K562 (cell line): ENCODE measurements around the gene SERPIND1. TPM values are rescaled to one million over a fixed set of nuclear protein-coding genes. Genes with fewer than 3 reads are reported as not detected.
A peak's percentile ranks its signal among the peaks of the same experiment; 100 is the strongest.

Source experiments
- ATAC-seq: fragments of 200-7000 bp; cut with Tn5 transposase; 3 replicates; pipeline ENCODE4 v1.9.1; 2020; ENCODE audit warnings: moderate library complexity
- BruUV-seq: library from RNA; stranded (reverse); fragments of 400-500 nt; replicated peaks from 2 replicates; lab custom pipeline; 2021; lab: Mats Ljungman, UMichigan
- CTCF ChIA-PET: fragments of 300-600 bp; formaldehyde crosslinking; extraction: SDS; loops from one replicate; lab custom pipeline; 2021; ENCODE audit warnings: low intra/inter-chr PET ratio; lab: Yijun Ruan, JAX
- POLR2A ChIA-PET: fragments of 300-600, 350-650 bp; sonication (Branson Sonifier 250); formaldehyde crosslinking; extraction: SDS; loops from one replicate; lab custom pipeline; 2021; ENCODE audit warnings: antibody characterized with exemption, inconsistent platforms; lab: Yijun Ruan, JAX
- DNase-seq, 4 experiments: peaks; one replicate each; pipeline versions ENCODE4 v3.0.0 to v3.0.0-alpha.2; 2011 to 2018; ENCODE audit warnings: low spot score in 3 of 4, mixed read lengths in 3 of 4; ENCODE audit errors: extremely low read depth in 1 of 4
- FAIRE-seq: peaks from 2 replicates; lab custom pipeline; 2011; peaks lifted over from hg19 to GRCh38; lab: Jason Lieb, UNC
- H2AFZ ChIP-seq: 2 replicates; pipeline ENCODE4 v1.6.0; 2011; ENCODE audit warnings: low read depth, low read length, control low read depth, inconsistent platforms
- H3K27ac ChIP-seq: fragments of 200-600 bp; 3 replicates; pipeline ENCODE4 v1.8.0; 2011; ENCODE audit warnings: low read depth, mild to moderate bottlenecking, control low read depth, inconsistent platforms, low read length, moderate library complexity, mixed read lengths; ENCODE audit errors: extremely low read depth
- H3K27me3 ChIP-seq, 2 experiments: fragments of 300-600 bp in 1 of 2; 2 replicates in 1 of 2; 3 replicates in 1 of 2; pipeline versions ENCODE4 v1.6.0 to v1.8.0; 2011; ENCODE audit warnings: inconsistent platforms in 2 of 2, low read length in 2 of 2, mild to moderate bottlenecking in 1 of 2, mixed read lengths in 1 of 2, moderate library complexity in 1 of 2; ENCODE audit not compliant: control insufficient read depth in 2 of 2, insufficient read depth in 2 of 2
- H3K36me3 ChIP-seq: fragments of 300-600 bp; 3 replicates; pipeline ENCODE4 v1.8.0; 2011; ENCODE audit warnings: mild to moderate bottlenecking, low read length, inconsistent platforms; ENCODE audit not compliant: control insufficient read depth, insufficient read depth
- H3K4me1 ChIP-seq, 2 experiments: fragments of 200-600 bp in 1 of 2; replicated peaks in 1 of 2; 2 replicates in 1 of 2; 3 replicates in 1 of 2; pipeline versions ENCODE4 v1.5.1 to v1.8.0; 2011; ENCODE audit warnings: inconsistent platforms in 2 of 2, low read length in 2 of 2, mild to moderate bottlenecking in 1 of 2, mixed read lengths in 1 of 2, moderate library complexity in 1 of 2; ENCODE audit not compliant: control insufficient read depth in 2 of 2, insufficient read depth in 2 of 2
- H3K4me2 ChIP-seq: 2 replicates; pipeline ENCODE4 v1.6.1; 2011; ENCODE audit warnings: low read length, control low read depth, inconsistent platforms, mixed read lengths; ENCODE audit not compliant: insufficient read depth
- H3K4me3 ChIP-seq: fragments of 200-600 bp; sonication (generic), shearing (Covaris generic); 2 replicates; pipeline ENCODE4 v1.5.1; 2016; ENCODE audit warnings: control low read depth, inconsistent platforms
- H3K79me2 ChIP-seq: fragments of 200-600 bp; 3 replicates; pipeline ENCODE4 v1.8.0; 2011; ENCODE audit warnings: low read length, inconsistent platforms; ENCODE audit not compliant: control insufficient read depth, insufficient read depth
- H3K9ac ChIP-seq, 2 experiments: 2 replicates each; pipeline versions ENCODE4 v1.6.0 to v1.6.1; 2011; ENCODE audit warnings: low read depth in 2 of 2, low read length in 2 of 2, control low read depth in 1 of 2, inconsistent platforms in 1 of 2, mild to moderate bottlenecking in 1 of 2, mixed read lengths in 1 of 2; ENCODE audit not compliant: insufficient read depth in 1 of 2
- H3K9me1 ChIP-seq: one replicate; pipeline ENCODE4 v1.6.0; 2011; ENCODE audit warnings: inconsistent platforms, mild to moderate bottlenecking, low read length, moderate library complexity; ENCODE audit not compliant: control insufficient read depth, insufficient read depth
- H3K9me3 ChIP-seq: replicated peaks from 2 replicates; pipeline ENCODE4 v1.5.1; 2011; ENCODE audit warnings: low read depth, low read length, inconsistent platforms; ENCODE audit not compliant: control insufficient read depth, insufficient read depth
- H4K20me1 ChIP-seq: replicated peaks from 2 replicates; pipeline ENCODE4 v1.6.1; 2011; ENCODE audit warnings: low read length, inconsistent platforms, mixed read lengths; ENCODE audit not compliant: control insufficient read depth, insufficient read depth
- BRF1 ChIP-seq: IDR thresholded peaks from 3 replicates; pipeline ENCODE4 v1.6.1; 2011; ENCODE audit warnings: borderline replicate concordance, mild to moderate bottlenecking; ENCODE audit not compliant: insufficient read length; ENCODE audit errors: extremely low read depth
- HSF4 ChIP-seq: fragments of 250-450 bp; sonication (Bioruptor Pico); IDR thresholded peaks from 2 replicates; pipeline ENCODE4 v2.1.2; 2022; ENCODE audit warnings: mild to moderate bottlenecking, moderate library complexity, borderline replicate concordance
- ID3 ChIP-seq, 2 experiments: fragments of 250-450 bp in 1 of 2; fragments of 450-650 bp in 1 of 2; sonication (Bioruptor Pico) in 1 of 2; IDR thresholded peaks; 2 replicates each; pipeline versions ENCODE4 v1.6.1 to v1.8.0; 2016 to 2021; ENCODE audit warnings: mild to moderate bottlenecking in 2 of 2, moderate library complexity in 2 of 2, missing compliant biosample characterization in 1 of 2, missing genetic modification characterization in 1 of 2
- IRF2 ChIP-seq: sonication (generic); formaldehyde crosslinking; IDR thresholded peaks from 2 replicates; pipeline ENCODE4 v1.8.1; 2022; ENCODE audit warnings: mild to moderate bottlenecking, missing genetic modification reagents
- PTBP1 ChIP-seq: fragments of 200-400 bp; formaldehyde crosslinking; IDR thresholded peaks from 2 replicates; pipeline ENCODE4 v1.6.1; 2017; ENCODE audit warnings: low read depth, low read length
- PURB ChIP-seq: sonication (generic); formaldehyde crosslinking; IDR thresholded peaks from 2 replicates; pipeline ENCODE4 v1.9.0; 2021; ENCODE audit warnings: low read depth, mild to moderate bottlenecking, missing genetic modification reagents
- RBM14 ChIP-seq: fragments of 200-400 bp; formaldehyde crosslinking; IDR thresholded peaks from 2 replicates; pipeline ENCODE4 v1.6.1; 2018; ENCODE audit warnings: low read depth, mild to moderate bottlenecking, low read length, moderate library complexity, borderline replicate concordance; ENCODE audit not compliant: insufficient read depth
- TAF15 ChIP-seq: fragments of 200-400 bp; formaldehyde crosslinking; IDR thresholded peaks from 2 replicates; pipeline ENCODE4 v1.6.1; 2017; ENCODE audit warnings: mild to moderate bottlenecking, low read depth, low read length, moderate library complexity
- YBX1 ChIP-seq: fragments of 450-650 bp; IDR thresholded peaks from 2 replicates; pipeline ENCODE4 v1.7.1; 2016; ENCODE audit warnings: mild to moderate bottlenecking
- WGBS: fragments of 100-300 bp; shearing (Covaris generic); methylation state at CpG from one replicate; pipeline ENCODE4 v1.1.6; 2016; ENCODE audit warnings: low coverage, mixed read lengths; ENCODE audit not compliant: insufficient coverage; ENCODE audit errors: missing lambda C conversion rate; 5-methylcytosine and 5-hydroxymethylcytosine counted together
- in situ Hi-C: fragments of 300-500 bp; cut with MboI; formaldehyde crosslinking; loops from 4 replicates; pipeline ENCODE4 v1.15.0; 2018; ENCODE audit warnings: inconsistent platforms, mixed read lengths
- intact Hi-C: fragments of 100-400 bp; cut with micrococcal nuclease; formaldehyde crosslinking; loops from 2 replicates; pipeline ENCODE4 v1.14.2; 2022
- polyA plus RNA-seq, 8 experiments: library from polyadenylated mRNA; depleted of rRNA in 4 of 8; stranded (reverse) in 5 of 8; unstranded in 3 of 8; fragments of >200 nt; fragmentation: Nextera tagmentation in 2 of 8; fragmentation: Illumina TruSeq in 1 of 8; extraction: Ambion mirVana in 2 of 8; extraction: Trizol in 1 of 8; gene quantifications; 2 replicates each; pipeline versions ENCODE4 v1.2.1 to v1.2.3, GENCODE V29; 2011 to 2014; ENCODE audit warnings: inconsistent platforms in 1 of 8, missing spikeins in 1 of 8
- total RNA-seq, 7 experiments: library from RNA; depleted of rRNA in 6 of 7; stranded (reverse); fragments of >200 nt in 6 of 7; fragmentation: Illumina TruSeq in 2 of 7; extraction: Trizol in 2 of 7; gene quantifications; 2 replicates each; pipeline versions ENCODE4 v1.2.1 to v1.2.3, GENCODE V29; 2011 to 2021; ENCODE audit warnings: low replicate concordance in 1 of 7

The SERPIND1 gene
- total and polyA plus RNA-seq, 9 of the 15 experiments (the other 6 are each of a cell fraction or from before 2014, with no cell fraction given): 0.04 to 0.11 (median 0.09) TPM; not detected in 6

- H4K20me1 ChIP-seq: peaks cover 3% of the 10 kb centered on the region; the same call in 1 of the 2 replicates
- ChIA-PET POLR2A (interaction anchor here (0.6 to 9.2 kb wide), 14 partner anchors 10 to 515 kb away, joined by 3 to 93 read pairs (median 4); partner anchors contain the start of gene DGCR6L), CTCF (no interaction called here)
- in situ Hi-C loops: no loop called here
- intact Hi-C loops: no loop called here
- peaks cover 47% of the 10 kb centered on the region for H3K36me3 ChIP-seq
- TF ChIP-seq YBX1 (no peak), IRF2 (CRISPR knock-in tag) (0 out of 2 replicates have a peak, but pooled peaks have one; percentile 68), ID3 (CRISPR knock-in tag; IDR thresholded peaks at IDR 0.05) (0 out of 2 replicates have a peak, but pooled peaks have one; percentile 2), ID3 (tag; IDR thresholded peaks at IDR 0.05) (no peak), PURB (CRISPR knock-in tag) (0 out of 2 replicates have a peak, but pooled peaks have one; percentile 68), BRF1 (peak; percentile 5), PTBP1 (no peak), RBM14 (no peak), HSF4 (CRISPR knock-in tag) (0 out of 2 replicates have a peak, but pooled peaks have one; percentile 1), TAF15 (no peak)
- TF ChIP-seq, all 486 proteins: peak for 5
- H3K4me2 ChIP-seq: no peak overlapping the region
- peak in 3 of 4 experiments; percentile 15 to 39 (median 36) for DNase-seq
- no peaks in the 10 kb centered on the region for H3K27me3 ChIP-seq
- BruUV-seq: no TSS peak
- H3K9ac ChIP-seq: no peak overlapping the region
- WGBS: 74% methylated on average over 3 of the region's 3 CpGs
- no peak overlapping the region for H3K27ac ChIP-seq
- H3K79me2 ChIP-seq: peaks cover 18% of the 10 kb centered on the region
- H3K9me1 ChIP-seq: no peaks in the 10 kb centered on the region
- no peak overlapping the region for H3K4me3 ChIP-seq
- no peak for ATAC-seq
- H3K9me3 ChIP-seq: no peaks in the 10 kb centered on the region
- peaks cover 0 to 3% of the 10 kb centered on the region in 2 experiments; a peak in 1 of 5 replicates for H3K4me1 ChIP-seq
- FAIRE-seq: no peak
- no peak overlapping the region for H2AFZ ChIP-seq
Observed at GRCh38 chr22:20834206-20834605, 60.3 kb downstream of the SERPIND1 start.
